Epithelial cell of proximal tubule (primary cell): ENCODE data around the gene SIM2. TPM values are rescaled to one million over a fixed set of nuclear protein-coding genes. Genes with fewer than 3 reads are reported as not detected.

Experiments used
- DNase-seq: peaks from one replicate; pipeline ENCODE4 v3.0.0-alpha.2; 2011; ENCODE audit warnings: low read depth
- H3K4me3 ChIP-seq: 2 replicates; pipeline ENCODE4 v1.5.1; 2011; ENCODE audit warnings: low read depth, mild to moderate bottlenecking, low read length
- total RNA-seq: library from RNA; depleted of rRNA; stranded (reverse); fragments of >200 nt; gene quantifications from 2 replicates; pipeline ENCODE4 v1.2.3, GENCODE V29; 2015
- TF ChIP-seq, protein P1 (sequence below): conservative IDR thresholded peaks from 2 replicates; pipeline ENCODE4 v1.5.1; 2012; ENCODE audit warnings: low read depth, mild to moderate bottlenecking, low read length

The SIM2 gene
- total RNA-seq, 1 donor from 2014 or later, result 22.3 TPM

DNA sequence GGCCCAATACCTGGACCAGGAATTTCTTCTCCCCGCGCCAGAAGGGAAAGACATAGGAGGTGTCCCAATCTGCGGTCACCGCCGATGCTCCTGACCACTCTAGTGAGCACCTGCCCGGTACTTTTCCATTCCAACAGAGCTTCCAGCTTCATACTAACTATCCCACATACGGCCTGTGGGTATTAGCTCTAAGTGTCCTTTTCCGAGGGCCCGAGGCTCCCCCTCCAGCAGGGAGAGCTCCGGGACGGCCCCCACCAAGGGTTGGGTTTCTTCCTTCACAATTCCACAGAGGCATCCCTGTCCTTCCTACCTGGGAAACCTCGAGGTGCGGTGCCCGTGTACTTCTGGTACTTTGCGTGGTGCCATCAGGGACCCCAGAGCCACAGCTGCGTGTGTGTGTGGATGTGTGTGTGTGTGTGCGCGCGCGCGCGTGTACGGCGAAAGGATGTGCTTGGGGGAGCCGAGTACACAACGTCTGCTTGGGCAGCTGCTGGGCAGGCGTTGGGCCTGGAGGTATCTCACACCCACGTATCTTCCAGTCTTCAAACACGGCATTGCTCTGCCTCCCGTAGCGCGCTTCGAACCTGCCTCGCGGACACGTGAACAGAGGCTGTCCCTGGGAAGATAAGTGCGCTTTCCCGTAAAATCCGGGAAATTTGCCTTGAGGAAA, 2.4 kb upstream of the SIM2 start:
- DNase-seq, result no peak
- TF ChIP-seq, protein P1, sequence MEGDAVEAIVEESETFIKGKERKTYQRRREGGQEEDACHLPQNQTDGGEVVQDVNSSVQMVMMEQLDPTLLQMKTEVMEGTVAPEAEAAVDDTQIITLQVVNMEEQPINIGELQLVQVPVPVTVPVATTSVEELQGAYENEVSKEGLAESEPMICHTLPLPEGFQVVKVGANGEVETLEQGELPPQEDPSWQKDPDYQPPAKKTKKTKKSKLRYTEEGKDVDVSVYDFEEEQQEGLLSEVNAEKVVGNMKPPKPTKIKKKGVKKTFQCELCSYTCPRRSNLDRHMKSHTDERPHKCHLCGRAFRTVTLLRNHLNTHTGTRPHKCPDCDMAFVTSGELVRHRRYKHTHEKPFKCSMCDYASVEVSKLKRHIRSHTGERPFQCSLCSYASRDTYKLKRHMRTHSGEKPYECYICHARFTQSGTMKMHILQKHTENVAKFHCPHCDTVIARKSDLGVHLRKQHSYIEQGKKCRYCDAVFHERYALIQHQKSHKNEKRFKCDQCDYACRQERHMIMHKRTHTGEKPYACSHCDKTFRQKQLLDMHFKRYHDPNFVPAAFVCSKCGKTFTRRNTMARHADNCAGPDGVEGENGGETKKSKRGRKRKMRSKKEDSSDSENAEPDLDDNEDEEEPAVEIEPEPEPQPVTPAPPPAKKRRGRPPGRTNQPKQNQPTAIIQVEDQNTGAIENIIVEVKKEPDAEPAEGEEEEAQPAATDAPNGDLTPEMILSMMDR, result no peak
- H3K4me3 ChIP-seq, result peak overlapping the region; percentile 54

DNA sequence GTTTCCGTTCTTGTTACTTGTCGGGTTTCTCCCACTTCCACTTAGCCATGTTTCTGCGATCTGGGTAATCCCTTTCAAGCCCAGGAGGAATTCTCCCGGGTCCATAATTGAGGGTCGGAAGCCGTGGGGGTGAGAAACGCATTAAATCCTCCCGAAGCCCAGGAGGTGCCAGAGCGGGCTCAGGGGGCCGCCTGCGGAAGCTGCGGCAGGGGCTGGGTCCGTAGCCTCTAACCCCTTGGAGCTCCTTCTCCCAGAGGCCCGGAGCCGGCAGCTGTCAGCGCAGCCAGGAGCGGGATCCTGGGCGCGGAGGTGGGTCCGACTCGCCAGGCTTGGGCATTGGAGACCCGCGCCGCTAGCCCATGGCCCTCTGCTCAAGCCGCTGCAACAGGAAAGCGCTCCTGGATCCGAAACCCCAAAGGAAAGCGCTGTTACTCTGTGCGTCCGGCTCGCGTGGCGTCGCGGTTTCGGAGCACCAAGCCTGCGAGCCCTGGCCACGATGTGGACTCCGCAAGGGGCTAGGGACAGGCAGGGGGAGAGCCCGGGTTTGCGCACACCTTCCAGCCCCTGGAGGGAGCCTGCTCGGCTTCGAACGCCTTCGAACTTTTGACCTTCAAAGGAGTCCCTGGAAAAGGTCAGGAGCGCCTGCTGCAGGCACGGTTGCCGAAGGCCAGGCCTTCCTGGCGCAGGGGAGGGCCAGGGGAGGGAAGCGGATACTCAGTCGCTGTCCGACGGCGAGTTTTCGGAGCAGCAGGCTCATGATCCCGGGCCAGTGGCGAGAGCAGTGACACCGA, 1.7 kb upstream of the SIM2 start:
- TF ChIP-seq, protein P1, result no peak
- H3K4me3 ChIP-seq, result peak overlapping the region; percentile 54
- DNase-seq, result no peak

DNA sequence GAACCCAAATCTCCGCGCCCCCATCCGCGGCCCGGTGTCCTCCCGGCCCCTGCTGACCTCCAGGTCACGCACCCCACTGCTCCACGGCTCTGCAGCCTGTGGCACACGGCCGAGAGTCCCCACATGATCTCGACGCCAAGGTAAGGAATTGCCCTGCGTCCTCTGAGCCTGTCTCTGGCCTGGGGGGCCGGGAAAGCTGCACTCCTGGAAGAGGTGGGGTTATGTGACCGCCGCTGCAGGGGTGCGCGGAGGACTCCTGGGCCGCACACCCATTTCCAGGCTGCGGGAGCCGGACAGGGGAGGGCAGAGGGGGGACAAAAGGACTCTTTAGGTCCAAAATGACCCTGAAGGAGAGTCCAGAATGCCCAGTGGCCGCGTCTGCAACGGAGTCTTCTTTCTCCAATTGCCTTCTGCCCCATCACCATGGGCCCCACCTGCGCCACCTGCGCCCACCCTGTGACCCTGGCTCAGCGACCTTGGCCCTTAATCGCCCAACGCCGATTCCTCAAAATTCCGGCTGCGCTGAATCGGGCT, 997 bp upstream of the SIM2 start:
- TF ChIP-seq, protein P1, result no peak
- H3K4me3 ChIP-seq, result peak overlapping the region; percentile 54
- no peak for DNase-seq

DNA sequence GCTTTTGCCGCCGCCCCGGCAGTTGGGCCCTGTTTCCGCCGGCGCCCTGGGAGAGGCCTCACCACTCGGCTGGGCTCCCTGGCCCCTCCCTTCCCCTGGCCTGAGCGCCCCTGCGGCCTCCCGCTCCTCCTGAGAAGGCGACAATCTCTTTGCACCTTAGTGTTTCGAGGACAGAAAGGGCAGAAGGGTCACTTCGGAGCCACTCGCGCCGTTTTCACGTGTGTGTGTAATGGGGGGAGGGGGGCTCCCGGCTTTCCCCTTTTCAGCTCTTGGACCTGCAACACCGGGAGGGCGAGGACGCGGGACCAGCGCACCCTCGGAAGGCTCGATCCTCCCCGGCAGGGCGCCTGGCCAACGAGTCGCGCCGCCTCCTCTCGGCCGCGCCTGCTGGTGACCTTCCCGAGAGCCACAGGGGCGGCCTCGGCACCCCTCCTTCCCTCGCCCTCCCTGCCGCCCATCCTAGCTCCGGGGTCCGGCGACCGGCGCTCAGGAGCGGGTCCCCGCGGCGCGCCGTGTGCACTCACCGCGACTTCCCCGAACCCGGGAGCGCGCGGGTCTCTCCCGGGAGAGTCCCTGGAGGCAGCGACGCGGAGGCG, 432 bp upstream of the SIM2 start:
- peak overlapping the region; percentile 54 for H3K4me3 ChIP-seq
- DNase-seq, result no peak
- TF ChIP-seq, protein P1, result no peak

DNA sequence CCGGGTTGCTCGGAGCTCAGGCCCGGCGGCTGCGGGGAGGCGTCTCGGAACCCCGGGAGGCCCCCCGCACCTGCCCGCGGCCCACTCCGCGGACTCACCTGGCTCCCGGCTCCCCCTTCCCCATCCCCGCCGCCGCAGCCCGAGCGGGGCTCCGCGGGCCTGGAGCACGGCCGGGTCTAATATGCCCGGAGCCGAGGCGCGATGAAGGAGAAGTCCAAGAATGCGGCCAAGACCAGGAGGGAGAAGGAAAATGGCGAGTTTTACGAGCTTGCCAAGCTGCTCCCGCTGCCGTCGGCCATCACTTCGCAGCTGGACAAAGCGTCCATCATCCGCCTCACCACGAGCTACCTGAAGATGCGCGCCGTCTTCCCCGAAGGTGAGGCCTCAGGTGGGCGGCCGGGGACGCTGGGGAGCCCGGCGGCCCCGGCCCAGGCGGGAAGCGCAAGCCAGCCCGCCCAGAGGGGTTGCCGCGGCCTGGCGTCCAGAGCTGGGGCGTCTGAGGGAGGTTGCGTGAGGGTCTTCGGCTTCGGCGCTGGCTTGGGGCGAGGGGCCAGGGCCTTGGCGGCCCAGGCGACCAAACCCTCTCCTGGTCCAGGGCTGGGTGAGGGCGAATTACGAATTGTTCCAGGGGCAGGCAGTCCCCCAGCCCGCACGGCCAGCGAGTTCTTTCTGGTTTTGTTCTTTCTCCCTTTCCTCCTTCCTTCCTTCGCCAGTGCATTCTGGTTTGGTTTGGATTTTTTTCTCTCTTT, 805 bp downstream of the SIM2 start:
- TF ChIP-seq, protein P1, result no peak
- DNase-seq, result no peak
- H3K4me3 ChIP-seq, result peak overlapping the region; percentile 55

DNA sequence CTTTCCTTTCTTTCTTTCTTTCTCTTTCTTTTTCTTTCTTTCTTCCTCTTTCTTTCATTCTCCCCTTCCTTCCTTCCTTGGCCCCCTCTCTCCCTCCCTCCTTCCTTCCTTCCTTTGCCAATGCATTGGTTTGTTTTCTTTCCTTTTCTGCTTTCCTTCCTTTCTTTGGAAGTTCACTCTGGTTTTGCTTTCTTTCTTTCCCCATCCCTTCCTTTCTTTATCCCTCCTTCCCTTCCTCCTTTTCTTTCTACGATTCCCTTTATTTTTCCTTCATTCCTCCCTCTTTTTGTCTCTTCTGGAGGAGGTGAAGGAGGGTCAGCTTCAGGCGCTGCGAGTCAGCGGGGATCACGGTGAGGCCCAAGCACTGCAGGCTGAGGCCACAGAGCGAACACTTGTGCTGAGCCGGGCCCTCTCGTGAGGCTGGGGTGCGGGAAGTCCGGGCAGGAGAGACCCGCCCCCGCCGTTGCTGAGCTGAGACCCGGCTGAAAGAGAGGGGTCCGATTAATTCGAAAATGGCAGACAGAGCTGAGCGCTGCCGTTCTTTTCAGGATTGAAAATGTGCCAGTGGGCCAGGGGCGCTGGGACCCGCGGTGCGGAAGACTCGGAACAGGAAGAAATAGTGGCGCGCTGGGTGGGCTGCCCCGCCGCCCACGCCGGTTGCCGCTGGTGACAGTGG, 1.5 kb downstream of the SIM2 start:
- TF ChIP-seq, protein P1, result no peak
- no peak for DNase-seq
- peak overlapping the region; percentile 55 for H3K4me3 ChIP-seq
